BJ (cell line): Measurements from ENCODE around the gene PLEKHA5. TPM values are rescaled to one million over a fixed set of nuclear protein-coding genes. Genes with fewer than 3 reads are reported as not detected.
"Not testable (repeated sequence)": the region's sequence is repeated elsewhere in the genome, so short reads cannot be mapped to it uniquely, and the experiment has no call there.

ENCODE experiments used
- CTCF ChIA-PET: fragments of 350-600 bp; formaldehyde crosslinking; extraction: SDS; loops from one replicate; lab custom pipeline; 2021; ENCODE audit warnings: antibody characterized with exemption, inconsistent platforms; lab: Yijun Ruan, JAX
- POLR2A ChIA-PET: fragments of 300-600 bp; sonication (Branson Sonifier 250); formaldehyde crosslinking; extraction: SDS; loops from one replicate; lab custom pipeline; 2021; ENCODE audit warnings: antibody characterized with exemption; lab: Charles Lee
- DNase-seq: peaks from one replicate; pipeline ENCODE4 v3.0.0-alpha.2; 2011; ENCODE audit warnings: low read depth
- H3K27me3 ChIP-seq: 2 replicates; pipeline ENCODE4 v1.6.0; 2011; ENCODE audit warnings: low read length; ENCODE audit not compliant: control insufficient read depth, insufficient read depth
- H3K36me3 ChIP-seq: 2 replicates; pipeline ENCODE4 v1.5.1; 2011; ENCODE audit warnings: low read length; ENCODE audit not compliant: control insufficient read depth, insufficient read depth
- H3K4me3 ChIP-seq: 2 replicates; pipeline ENCODE4 v1.5.1; 2011; ENCODE audit warnings: low read depth, mild to moderate bottlenecking, control low read depth, low read length
- CTCF ChIP-seq: IDR thresholded peaks from 2 replicates; pipeline ENCODE4 v1.5.1; 2011; ENCODE audit warnings: low read depth, mild to moderate bottlenecking, control low read depth, inconsistent platforms, low read length, moderate library complexity; ENCODE audit not compliant: insufficient read depth
- polyA plus RNA-seq: library from polyadenylated mRNA; depleted of rRNA; stranded (reverse); fragments of >200 nt; gene quantifications from 2 replicates; pipeline ENCODE4 v1.2.3, GENCODE V29; 2011

Gene PLEKHA5
- polyA plus RNA-seq, 1 experiment, result 5.8 TPM

GRCh38 chr12:19409376-19409775, 279.8 kb downstream of the PLEKHA5 start:
- TF ChIP-seq CTCF, result no peak
- no peak for DNase-seq
- ChIA-PET POLR2A (no interaction called here), CTCF (interaction anchor here (1.0 kb wide), 1 partner anchor 8 kb away, joined by 3 read pairs; no protein-coding TSS in a partner anchor)
- no peak overlapping the region for H3K4me3 ChIP-seq
- peaks cover 1% of the 10 kb centered on the region; the same call in 1 of the 2 replicates for H3K27me3 ChIP-seq
- H3K36me3 ChIP-seq, result no peaks in the 10 kb centered on the region

GRCh38 chr12:19410211-19410610, 280.7 kb downstream of the PLEKHA5 start:
- no peak for TF ChIP-seq CTCF
- peaks cover 1% of the 10 kb centered on the region; the same call in 1 of the 2 replicates for H3K27me3 ChIP-seq
- H3K4me3 ChIP-seq, result no peak overlapping the region
- H3K36me3 ChIP-seq, result no peaks in the 10 kb centered on the region
- no peak for DNase-seq
- ChIA-PET POLR2A (no interaction called here), CTCF (interaction anchor here (1.0 kb wide), 1 partner anchor 9 kb away, joined by 3 read pairs; no protein-coding TSS in a partner anchor)

GRCh38 chr12:19410629-19411185, 281.2 kb downstream of the PLEKHA5 start:
- H3K4me3 ChIP-seq, result no peak overlapping the region
- no peak for TF ChIP-seq CTCF
- no peaks in the 10 kb centered on the region for H3K36me3 ChIP-seq
- CTCF ChIA-PET, result interaction anchor here (0.5 kb wide), 1 partner anchor 42 kb away, joined by 3 read pairs; no protein-coding TSS in a partner anchor
- H3K27me3 ChIP-seq, result peaks cover 1% of the 10 kb centered on the region; the same call in 1 of the 2 replicates
- no peak for DNase-seq
- POLR2A ChIA-PET, result no interaction called here

GRCh38 chr12:19411234-19412204, 282.0 kb downstream of the PLEKHA5 start:
- no peak for TF ChIP-seq CTCF
- DNase-seq, result no peak
- Histone ChIP-seq H3K27me3 (peaks cover 1% of the 10 kb centered on the region; the same call in 1 of the 2 replicates), H3K4me3 (no peak overlapping the region), H3K36me3 (no peaks in the 10 kb centered on the region)
- CTCF ChIA-PET, result interaction anchor here (0.5 kb wide), 1 partner anchor 43 kb away, joined by 3 read pairs; no protein-coding TSS in a partner anchor
- POLR2A ChIA-PET, result no interaction called here

GRCh38 chr12:19412844-19413243, 283.3 kb downstream of the PLEKHA5 start:
- no peak for DNase-seq
- H3K27me3 ChIP-seq, result peaks cover 1% of the 10 kb centered on the region; the same call in 1 of the 2 replicates
- no peak for TF ChIP-seq CTCF
- POLR2A ChIA-PET, result no interaction called here
- no peak overlapping the region for H3K4me3 ChIP-seq
- H3K36me3 ChIP-seq, result no peaks in the 10 kb centered on the region
- CTCF ChIA-PET, result no interaction called here

GRCh38 chr12:19413582-19413981, 284.0 kb downstream of the PLEKHA5 start:
- DNase-seq, POLR2A ChIA-PET, H3K27me3 ChIP-seq, CTCF ChIA-PET, H3K36me3 ChIP-seq, H3K4me3 ChIP-seq: not testable (repeated sequence)
